GM18858 (cell line): ENCODE data around the gene MYLK.
"Not testable (repeated sequence)": the region's sequence is repeated elsewhere in the genome, so short reads cannot be mapped to it uniquely, and the experiment has no call there.

Experiments used
- ATAC-seq: cut with Tn5 transposase; IDR thresholded peaks from one replicate; pipeline ENCODE4 v1.9.1; 2021; ENCODE audit not compliant: unreplicated experiment

MYLK gene

DNA sequence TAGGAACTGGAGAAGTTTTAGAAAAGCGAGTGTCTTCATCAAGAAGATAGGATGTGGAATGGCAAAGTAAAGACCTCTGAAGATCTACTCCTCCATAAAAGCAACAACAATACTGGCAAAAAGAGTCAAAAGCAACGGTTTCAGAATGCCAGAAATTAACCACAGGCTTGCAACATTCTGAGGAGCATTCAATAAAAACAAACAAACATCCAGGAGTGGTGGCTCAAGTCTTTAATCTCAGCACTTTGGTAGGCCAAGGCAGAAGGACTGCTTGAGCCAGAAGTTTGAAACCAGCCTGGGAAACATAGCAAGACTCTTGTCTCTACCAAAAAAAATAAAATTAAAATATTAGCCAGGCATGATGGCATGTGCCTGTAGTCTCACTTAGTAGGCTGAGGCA, 156.1 kb downstream of the MYLK start:
- ATAC-seq, result no peak

DNA sequence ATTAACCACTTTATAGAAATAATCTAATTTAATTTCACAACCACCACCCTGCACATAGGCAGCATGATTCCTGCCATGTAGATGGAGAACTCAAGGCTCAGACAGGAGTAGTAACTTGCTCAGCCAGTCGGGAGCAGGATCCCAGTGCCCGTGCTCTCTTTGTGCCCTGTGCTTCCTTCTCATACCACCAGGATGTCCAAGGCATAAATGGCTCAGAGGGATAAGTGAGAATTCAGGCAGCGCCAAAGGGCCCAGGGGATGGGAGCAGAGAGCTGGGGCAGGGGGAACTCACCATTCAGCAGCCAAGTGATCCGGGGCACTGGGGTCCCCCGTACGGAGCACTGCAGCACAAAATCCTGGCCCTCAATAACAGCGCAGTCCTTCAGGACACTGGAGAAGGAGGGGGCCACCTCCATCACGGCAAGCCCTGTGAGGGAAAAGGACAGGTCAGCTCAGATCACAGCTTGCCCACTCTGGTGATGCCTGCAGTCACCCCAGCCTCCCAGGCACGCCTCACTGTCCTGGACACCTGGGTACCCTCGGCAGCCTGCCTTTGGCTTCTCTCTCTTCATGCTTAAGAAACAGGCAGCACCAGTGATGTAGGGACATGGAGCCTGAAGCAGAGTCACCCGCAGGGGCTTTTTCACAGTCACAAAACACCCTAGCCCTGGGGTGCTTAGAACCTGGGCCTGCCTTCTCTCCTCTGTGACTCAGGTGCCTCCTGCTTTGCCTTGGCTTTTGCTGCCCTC, 158.3 kb downstream of the MYLK start:
- ATAC-seq, result no peak

DNA sequence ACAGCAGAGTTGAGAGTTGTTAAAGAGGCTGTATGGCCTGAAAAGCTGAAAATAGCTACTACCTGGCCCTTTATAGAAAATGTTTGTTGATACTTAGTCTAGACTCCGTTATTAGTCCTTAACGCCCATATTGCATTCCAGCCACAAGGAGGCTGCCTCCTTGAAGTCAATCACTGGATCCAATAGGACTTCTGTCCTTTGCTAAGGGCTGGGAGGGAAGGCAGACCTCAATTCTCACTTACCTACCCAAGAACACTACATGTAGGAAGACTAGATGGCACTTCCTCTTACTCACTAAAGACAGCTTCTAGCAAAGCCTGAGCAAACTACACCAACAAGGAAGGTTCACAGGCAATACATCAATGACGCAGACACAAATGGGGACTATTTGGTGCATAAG, 159.8 kb downstream of the MYLK start:
- no peak for ATAC-seq

DNA sequence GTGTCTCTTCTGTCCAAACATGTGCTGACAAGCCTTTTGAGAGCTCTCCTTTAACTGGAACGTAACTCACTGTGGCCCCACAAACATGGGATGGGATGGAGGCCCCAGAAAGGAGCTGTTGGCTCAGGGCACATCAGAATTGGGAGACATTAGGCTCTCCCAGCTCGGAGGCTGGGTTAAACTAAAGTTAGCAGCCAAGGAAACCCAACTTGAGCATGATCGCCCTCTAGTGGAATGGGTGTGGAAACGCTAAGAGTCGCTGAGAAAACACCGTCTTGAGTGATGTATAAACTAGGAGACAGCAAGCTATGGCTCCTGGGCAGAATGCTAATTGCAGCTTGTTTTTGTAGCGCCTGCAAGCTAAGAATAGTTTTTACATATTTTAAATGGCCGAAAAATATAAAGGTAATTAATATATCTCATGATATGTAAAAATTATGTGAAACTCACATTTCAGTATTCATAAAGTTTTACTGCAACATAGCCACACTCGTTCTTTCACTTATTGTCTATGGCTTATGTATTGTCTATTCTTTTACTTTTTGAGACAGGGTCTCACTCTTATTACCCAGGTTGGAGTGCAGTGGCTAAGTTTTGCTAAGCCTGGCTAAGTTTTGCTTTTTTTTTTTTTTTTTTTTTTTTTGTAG, 160.5 kb downstream of the MYLK start:
- no peak for ATAC-seq

DNA sequence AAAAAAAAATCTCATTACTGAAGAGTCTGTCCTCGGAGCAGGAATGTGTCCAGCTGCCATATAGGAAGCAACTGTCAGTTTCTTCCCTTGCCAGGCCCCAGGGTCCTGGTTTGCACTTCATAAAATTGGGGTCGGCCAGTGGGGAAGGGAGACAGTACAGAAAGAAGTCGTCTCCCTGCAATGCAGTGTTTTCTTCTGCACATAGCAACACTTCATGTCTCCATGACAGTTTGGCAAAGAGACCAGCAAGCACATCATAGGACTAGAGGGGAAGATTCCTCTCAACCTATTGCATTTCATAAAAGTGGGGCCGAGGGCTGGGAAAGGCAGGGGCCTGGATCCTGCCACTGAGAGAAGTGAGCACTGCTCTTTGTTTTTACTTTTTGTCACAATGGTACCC, 161.1 kb downstream of the MYLK start:
- no peak for ATAC-seq

DNA sequence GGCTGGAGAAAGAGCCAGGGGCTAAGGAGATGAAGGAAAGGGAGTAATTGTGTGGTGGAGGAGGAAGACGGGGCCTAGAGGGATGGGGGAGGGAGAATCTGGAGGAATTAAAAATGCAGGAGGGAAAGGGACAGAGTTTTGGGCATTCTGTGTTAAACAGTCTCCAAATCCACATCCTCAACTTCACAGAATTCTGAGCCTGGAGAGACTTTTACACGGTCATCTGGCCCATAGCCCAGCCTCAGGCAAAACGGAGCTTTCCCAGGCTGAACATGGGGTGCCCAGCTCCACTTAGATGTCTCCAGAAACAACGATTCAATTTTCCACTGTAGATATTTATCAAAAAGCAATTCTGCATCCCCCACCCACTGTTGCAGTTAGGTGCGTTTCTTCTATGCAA, 161.7 kb downstream of the MYLK start:
- no peak for ATAC-seq

DNA sequence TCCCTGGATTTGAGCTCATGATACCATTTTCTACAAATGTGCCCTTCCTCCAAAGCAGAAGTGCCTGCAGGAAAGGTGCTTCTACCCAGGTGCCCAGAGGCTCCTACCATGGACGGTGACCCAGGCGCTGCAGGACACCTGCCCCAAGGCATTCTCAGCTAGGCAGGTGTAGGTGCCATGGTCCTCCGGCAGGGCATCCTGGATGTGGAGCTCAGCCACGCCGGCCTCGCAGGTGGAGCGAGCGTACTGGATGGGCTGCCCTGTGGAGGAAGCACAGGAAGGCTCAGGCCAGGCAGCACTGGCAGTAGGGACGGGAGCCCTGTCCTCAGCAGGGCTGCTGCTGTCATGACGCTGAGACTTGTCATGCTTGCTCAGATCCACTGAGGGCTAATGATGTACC, 162.1 kb downstream of the MYLK start:
- no peak for ATAC-seq

DNA sequence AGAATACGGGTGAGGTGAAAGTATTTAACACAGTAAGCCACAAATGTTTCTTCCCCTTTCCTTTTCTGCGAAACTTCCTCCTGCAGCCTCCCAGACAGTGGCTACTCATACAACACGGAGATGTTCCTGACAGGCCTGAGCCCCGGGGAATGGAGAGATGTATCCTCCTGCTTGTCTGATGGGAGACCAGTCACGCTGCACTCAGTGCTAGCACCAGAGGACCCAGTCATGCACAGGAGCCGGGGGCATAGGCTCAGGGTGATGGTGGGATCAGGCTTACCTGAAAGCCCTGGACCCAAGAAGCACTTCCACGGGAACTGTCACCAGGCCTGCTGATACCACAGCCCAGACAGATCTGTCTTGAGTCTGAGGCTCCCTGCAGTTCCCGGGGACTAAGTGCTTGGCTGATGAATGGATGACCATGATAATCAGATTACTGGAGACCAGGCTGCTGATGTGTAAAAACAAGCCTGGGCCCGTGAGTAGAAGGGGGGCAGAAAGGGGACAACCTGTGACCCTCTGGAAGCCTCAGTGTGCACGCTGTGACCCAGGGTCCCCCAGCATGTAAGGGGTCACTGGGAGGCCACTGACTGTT, 162.9 kb downstream of the MYLK start:
- ATAC-seq, result not testable (repeated sequence)

DNA sequence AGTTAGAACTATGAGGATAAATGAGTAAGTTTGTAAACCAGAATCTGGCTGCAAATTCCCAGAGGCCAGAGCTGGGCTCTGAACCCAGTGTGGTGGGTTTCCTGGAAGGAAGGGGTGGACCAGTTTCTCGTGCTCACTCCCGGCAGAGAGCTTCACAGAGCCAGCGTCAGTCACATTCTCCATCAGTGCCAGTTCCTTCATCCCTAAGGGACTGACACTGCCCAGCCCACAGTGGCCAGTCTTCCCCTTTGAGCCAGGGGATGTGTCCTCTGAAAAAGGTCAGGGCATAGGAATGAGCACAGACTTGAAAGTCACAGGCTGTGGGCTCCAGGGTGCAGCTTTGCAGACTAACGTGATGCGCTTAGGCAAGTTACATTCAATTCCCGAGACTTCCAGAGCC, 163.5 kb downstream of the MYLK start:
- ATAC-seq, result no peak

DNA sequence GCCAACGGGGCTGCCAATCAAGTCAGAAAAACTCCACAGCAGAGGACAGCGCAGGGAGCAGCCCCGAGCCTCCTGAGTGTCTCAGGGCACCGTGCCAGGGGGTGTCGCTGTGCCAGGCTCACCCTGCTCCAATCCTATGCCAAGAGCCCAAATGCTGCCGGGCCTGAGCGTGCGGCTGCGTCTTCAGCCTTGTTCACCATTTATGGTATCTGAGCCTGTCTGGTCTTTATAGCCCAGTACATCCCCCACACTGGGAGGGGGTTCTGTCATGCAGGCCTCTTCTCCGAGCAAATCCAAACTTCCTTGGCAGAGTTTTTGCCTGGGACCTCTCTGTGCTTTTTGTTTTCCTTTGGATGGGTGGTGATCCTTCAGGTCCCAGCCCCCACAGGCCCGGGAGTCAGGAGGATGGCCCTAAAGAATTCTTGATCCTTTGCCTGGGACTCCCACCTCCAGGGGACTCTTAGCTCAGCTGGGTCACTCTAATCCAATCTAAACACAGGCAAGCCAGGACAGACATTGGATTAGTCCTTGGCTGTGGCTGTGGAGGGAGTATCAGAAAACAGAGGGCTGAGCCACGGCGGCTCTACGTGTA, 164.2 kb downstream of the MYLK start:
- no peak for ATAC-seq

DNA sequence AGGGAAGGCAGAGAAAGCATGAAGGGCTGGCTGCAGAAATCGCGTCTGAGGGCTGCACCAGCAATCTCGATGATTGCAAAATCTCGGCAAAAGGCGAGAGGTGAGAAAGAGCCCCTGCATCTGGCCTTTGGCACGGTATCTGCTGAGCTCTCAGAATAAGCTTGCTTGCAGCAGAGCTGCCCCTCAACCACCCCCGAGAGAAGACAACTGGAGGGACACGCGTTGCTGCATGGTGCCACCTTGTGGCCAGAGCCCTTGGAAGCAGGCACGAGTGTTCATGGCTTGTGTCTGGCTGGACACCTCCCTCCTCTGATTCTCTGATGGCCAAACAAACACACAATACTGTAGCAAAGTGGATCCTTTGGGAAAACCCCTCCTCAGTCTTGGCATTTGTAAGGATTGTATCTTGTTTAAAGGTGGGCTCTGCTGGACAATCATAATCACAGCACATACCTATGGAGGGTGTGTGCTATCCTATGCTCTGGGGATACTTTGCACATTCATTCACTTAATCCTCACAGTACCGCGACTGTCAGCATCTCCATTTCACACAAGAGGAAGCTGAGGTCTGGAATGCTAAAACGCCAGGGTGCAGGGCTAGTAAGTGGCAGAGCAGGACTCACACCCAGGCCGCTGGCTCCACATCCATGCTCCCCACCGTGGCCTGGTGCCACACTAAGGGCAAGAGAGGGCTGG, 164.9 kb downstream of the MYLK start:
- not testable (repeated sequence) for ATAC-seq

DNA sequence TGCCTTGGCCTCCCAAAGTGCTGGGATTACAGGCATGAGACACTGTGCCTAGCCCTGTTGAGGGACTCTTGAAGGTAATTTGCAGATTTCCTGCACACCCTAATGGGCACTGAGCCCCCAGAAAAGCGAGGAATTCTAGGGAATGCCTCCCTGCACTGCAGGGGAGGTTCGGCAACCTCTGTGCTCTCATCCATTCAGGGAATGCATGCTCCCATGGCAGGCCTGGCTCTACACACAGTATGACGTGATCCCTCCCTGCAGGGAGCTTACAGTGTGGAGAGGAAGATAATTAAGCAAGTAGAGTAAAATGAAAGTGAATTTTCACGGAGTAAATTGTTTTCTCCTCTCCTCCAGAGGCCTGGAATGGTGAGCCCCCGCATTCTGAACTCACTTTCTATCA, 166.0 kb downstream of the MYLK start:
- no peak for ATAC-seq

DNA sequence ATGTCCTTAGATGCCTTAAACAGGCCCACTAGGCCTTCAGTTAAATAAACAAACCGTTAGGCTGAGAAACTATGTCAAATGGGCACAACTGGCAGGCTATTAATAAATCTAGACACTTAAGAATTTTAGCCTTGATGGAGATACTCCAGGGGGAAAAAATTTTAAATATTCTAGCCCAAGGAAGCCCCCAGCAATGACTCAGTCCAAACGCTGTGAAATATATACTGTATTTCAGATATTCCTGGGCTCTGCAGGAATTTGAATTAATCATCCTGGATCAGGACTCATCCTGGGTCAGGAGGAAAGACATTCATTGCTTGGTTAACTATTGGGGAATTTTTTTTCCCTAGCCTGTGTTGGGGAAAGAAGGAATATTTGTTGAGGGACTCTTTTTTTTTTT, 166.7 kb downstream of the MYLK start:
- not testable (repeated sequence) for ATAC-seq

DNA sequence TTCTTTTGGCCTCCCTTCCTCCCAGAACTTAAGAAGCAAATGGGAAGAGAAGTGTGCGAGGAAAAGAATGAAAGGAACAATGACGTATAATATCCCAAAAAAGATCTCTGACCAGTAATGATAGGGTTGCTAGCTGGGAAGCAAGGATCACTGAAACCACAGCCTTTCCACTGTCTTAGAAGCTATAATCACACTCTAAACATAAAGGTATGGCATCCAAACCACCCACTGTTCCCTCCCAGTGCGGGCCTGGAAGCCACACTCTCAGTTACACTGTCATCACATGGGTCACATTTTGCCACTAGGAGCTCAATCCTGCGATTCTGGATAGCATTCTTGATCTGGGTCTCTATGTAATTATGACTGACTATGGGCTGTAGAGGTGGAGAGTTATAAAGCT, 167.7 kb downstream of the MYLK start:
- ATAC-seq, result no peak

DNA sequence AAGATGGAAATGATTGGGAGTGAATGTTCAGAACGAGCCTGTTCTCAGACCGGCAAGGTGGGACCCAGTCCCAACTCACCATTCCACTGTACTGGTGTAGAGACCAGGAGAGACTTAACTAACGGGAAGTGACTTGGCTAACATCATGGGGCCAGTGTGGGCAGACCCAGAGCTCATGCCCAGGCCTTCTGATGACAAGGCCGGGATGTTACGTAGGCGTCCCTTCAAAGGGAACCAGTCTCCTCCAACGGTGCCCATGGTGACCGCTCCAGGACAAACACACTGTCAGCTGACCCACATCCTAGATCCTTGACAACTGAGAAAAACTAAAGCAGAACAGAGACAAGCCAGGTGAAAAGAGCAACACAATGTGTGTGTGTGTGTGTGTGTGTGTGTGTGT, 170.9 kb downstream of the MYLK start:
- ATAC-seq, result no peak

DNA sequence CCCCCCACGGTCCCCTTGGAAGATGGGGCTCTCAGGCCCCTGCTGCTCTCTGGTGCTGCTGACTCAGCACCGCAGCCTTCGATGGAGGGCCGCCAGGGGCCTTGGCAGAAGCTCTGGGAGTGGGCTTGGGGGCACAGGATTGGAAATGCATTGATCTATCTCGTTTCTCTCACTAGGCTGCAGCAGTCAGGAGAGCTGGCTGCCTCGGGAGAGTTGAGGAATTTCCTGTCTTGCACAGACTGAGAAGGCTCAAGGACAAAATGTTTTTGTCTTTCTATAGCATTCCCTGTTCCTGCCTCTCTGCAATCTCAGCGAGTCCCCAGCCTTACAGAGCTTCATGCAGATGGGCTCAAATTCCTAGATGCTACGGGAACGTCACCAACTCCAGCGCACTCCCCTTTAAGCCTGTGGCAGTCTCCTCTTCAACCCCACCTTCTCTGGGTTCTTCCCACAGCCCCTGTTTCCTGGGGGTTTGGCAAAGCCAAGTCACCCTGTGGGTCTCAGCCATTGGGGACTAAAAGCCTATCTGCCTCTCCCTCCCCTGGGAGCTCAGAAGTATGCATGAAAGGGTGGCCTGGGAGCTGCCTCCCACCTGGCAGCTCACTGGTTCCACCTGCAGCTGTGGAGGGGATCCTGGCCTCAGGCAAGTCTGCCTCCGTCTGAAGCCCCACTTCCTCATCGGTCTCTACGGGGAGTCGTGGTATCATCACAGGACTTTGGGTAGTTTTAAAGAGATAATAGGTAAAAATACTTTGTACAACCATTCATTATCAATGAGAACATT, 171.9 kb downstream of the MYLK start:
- ATAC-seq, result no peak

DNA sequence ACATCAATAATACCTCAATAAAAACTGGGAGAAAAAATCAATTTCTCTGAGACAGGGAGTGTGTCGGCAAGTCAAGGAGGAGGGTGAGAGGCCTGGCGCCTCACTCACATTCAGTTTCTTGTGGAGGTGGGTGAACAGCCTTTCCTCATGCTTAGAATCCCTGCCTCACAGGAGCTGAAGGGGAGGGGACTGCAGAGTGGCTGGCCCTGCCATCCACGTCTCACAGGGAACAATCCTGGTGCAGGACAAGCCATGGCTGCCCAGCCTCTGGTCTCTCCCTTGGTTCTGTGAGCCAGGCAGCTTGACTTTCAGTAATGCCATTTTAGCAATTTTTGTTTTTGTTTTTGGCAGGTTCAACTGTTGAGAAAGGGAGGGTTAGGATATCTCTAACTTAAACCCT, 172.8 kb downstream of the MYLK start:
- ATAC-seq, result no peak

DNA sequence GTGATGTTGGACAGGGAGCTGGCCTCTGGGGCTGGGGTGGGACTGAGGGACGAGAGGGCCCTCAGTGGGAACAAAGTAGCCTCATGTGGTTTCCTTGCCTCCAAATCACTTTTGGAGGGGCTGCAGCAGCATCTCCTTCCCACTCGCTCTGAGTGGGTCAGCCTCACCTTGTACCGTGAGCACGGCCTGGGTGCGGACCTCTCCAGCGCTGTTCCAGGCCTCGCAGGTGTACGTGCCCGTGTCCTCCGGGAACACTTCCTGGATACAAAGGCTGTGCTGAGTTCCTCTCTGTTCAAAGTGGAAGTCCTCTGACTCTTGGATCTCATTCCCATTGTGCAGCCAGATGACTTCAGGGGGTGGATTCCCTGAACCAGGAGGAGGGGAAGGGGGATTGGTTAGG, 175.6 kb downstream of the MYLK start:
- ATAC-seq, result no peak

DNA sequence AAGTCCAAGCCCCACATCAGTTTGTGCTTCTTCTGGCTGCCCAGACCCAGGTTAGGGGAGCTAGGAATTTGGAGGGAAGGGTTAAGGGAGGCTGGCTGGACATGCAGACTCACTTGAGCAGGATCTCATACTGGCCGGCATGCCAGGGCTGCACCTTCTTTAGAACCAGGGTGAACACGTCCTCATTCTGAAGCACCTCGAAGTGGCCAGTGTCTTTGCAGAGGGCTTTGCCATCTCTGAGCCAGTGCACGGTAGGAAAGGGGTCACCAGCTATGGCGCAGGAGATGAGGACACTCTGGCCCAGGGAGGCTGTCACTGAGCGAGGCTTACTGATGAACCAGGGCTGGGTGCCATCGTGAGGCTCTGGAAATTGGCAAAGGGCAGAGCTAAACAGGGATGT, 176.5 kb downstream of the MYLK start:
- ATAC-seq, result not testable (repeated sequence)

DNA sequence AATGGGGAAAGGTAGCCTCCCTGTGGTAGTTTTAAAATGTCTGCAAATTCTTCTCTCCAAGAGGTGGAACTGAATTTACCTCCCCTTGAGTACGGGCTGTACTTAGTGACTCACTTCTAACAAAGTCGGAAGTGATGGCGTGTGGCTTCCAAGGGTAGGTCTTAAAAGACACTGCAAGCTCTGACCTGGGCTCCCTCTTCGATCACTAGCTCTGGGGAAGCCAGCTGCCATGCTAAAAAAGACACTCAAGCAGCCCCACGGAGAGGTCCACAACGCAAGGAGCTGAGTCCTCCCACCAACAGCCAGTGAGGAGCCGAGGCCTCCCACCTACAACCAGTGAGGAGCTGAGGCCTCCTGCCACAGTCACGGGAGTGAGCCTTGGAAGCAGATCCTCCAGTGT, 177.3 kb downstream of the MYLK start:
- ATAC-seq, result no peak
